Activated naive CD4-positive, alpha-beta T cell treated with anti-CD3 and anti-CD28 coated beads for 36 hours (primary cell): ENCODE data around the gene TRIM40. TPM values are rescaled to one million over a fixed set of nuclear protein-coding genes. Genes with fewer than 3 reads are reported as not detected.
"Not testable (repeated sequence)": the region's sequence is repeated elsewhere in the genome, so short reads cannot be mapped to it uniquely, and the experiment has no call there.

Experiments
- CTCF ChIA-PET: fragments of 350-600 bp; sonication (Branson Sonifier 250); formaldehyde crosslinking; loops from one replicate; lab custom pipeline; 2021; ENCODE audit warnings: antibody characterized with exemption; lab: Charles Lee
- DNase-seq: peaks from one replicate; pipeline ENCODE4 v3.0.0-alpha.2; 2020
- H3K27ac Mint-ChIP-seq: one replicate; pipeline ENCODE4 v1.8.0; 2021; ENCODE audit warnings: mild to moderate bottlenecking, mixed read lengths
- H3K27me3 Mint-ChIP-seq: one replicate; pipeline ENCODE4 v1.8.0; 2021; ENCODE audit warnings: low read depth, mixed read lengths
- H3K36me3 Mint-ChIP-seq: one replicate; pipeline ENCODE4 v1.8.0; 2021; ENCODE audit warnings: low read depth, mixed read lengths
- H3K4me1 Mint-ChIP-seq: one replicate; pipeline ENCODE4 v1.8.0; 2021; ENCODE audit warnings: low read depth, mixed read lengths
- H3K4me3 Mint-ChIP-seq: one replicate; pipeline ENCODE4 v1.8.0; 2021; ENCODE audit warnings: mild to moderate bottlenecking, moderate library complexity, mixed read lengths
- H3K9me3 Mint-ChIP-seq: one replicate; pipeline ENCODE4 v1.8.0; 2021; ENCODE audit warnings: mixed read lengths
- intact Hi-C: fragments of 100-400 bp; cut with micrococcal nuclease; formaldehyde crosslinking; loops from one replicate; pipeline ENCODE4 v1.15.1; 2023
- total RNA-seq, 2 experiments: library from RNA; stranded (reverse); gene quantifications; one replicate each; pipeline ENCODE4 v1.2.3, GENCODE V29; 2021

The TRIM40 gene
- total RNA-seq, 2 experiments from 2014 or later = not detected

DNA sequence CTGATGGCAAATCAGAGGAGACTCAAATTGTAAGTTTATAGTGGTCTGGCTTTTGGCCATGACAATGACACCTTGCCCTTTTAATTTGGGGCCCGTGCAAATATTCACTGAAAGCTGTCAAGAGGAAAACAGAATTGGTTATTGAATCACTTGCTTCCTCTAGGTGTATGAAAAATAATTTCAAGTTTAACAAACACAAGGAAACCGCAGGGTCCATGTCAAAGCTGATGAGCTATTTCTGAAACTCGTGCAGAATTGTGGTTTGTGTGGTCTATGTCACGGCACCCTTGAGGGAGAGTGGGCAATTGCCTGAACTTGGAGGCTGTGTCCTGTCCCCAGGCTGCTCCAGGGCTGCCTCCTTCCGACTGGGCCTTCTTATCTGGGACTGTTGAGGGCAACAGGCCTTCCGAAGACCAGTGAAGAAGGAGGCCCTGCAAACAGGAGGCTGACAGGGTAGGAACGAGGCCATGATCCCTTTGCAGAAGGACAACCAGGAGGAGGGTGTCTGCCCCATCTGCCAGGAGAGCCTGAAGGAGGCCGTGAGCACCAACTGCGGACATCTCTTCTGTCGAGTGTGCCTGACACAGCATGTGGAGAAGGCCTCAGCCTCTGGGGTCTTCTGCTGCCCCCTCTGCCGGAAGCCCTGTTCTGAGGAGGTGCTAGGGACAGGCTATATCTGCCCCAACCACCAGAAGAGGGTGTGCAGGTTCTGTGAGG is 788 bp downstream of the TRIM40 start:
- Mint-ChIP-seq H3K27ac (no peak overlapping the region), H3K9me3 (no peaks in the 10 kb centered on the region), H3K36me3 (no peaks in the 10 kb centered on the region), H3K4me3 (no peak overlapping the region), H3K4me1 (peaks cover 3% of the 10 kb centered on the region), H3K27me3 (peaks cover 31% of the 10 kb centered on the region)
- DNase-seq = no peak
- CTCF ChIA-PET = interaction anchor here (1.2 to 1.8 kb wide), 2 partner anchors 33 kb away, joined by 3 to 8 read pairs; no protein-coding TSS in a partner anchor
- intact Hi-C loops = no loop called here

DNA sequence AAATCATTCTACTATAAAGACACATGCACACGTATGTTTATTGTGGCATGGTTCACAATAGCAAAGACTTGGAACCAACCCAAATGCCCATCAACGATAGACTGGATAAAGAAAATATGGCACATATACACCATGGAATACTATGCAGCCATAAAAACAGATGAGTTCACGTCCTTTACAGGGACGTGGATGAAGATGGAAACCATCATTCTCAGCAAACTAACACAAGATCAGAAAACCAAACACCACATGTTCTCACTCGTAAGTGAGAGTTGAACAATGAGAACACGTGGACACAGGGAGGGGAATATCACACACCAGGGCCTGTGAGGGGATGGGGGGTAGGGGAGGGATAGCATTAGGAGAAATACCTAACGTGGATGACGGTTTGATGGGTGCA is 4.3 kb downstream of the TRIM40 start:
- H3K4me3 Mint-ChIP-seq, H3K27ac Mint-ChIP-seq, H3K4me1 Mint-ChIP-seq, intact Hi-C loops, CTCF ChIA-PET, DNase-seq, H3K36me3 Mint-ChIP-seq, H3K9me3 Mint-ChIP-seq: not testable (repeated sequence)
- peaks cover 37% of the 10 kb centered on the region for H3K27me3 Mint-ChIP-seq

- intact Hi-C loops = no loop called here
- no peaks in the 10 kb centered on the region for H3K36me3 Mint-ChIP-seq
- no peak overlapping the region for H3K27ac Mint-ChIP-seq
- DNase-seq = no peak
- peaks cover 33% of the 10 kb centered on the region for H3K27me3 Mint-ChIP-seq
- no peaks in the 10 kb centered on the region for H3K9me3 Mint-ChIP-seq
- H3K4me1 Mint-ChIP-seq = no peaks in the 10 kb centered on the region
- CTCF ChIA-PET = interaction anchor here (2.9 kb wide), 1 partner anchor 12 kb away, joined by 8 read pairs; no protein-coding TSS in a partner anchor
- H3K4me3 Mint-ChIP-seq = no peak overlapping the region
These were observed 6.7 kb downstream of the TRIM40 start for GRCh38 chr6:30142665-30143064.

GRCh38 chr6:30143780-30144179 is 7.8 kb downstream of the TRIM40 start:
- no peak for DNase-seq
- Mint-ChIP-seq H3K36me3 (no peaks in the 10 kb centered on the region), H3K4me1 (no peaks in the 10 kb centered on the region), H3K27me3 (peaks cover 41% of the 10 kb centered on the region), H3K9me3 (no peaks in the 10 kb centered on the region), H3K4me3 (no peak overlapping the region), H3K27ac (no peak overlapping the region)
- CTCF ChIA-PET = interaction anchor here (0.6 to 2.9 kb wide), 3 partner anchors 11 to 813 kb away, joined by 3 to 8 read pairs (median 3); no protein-coding TSS in a partner anchor
- intact Hi-C loops = no loop called here

DNA sequence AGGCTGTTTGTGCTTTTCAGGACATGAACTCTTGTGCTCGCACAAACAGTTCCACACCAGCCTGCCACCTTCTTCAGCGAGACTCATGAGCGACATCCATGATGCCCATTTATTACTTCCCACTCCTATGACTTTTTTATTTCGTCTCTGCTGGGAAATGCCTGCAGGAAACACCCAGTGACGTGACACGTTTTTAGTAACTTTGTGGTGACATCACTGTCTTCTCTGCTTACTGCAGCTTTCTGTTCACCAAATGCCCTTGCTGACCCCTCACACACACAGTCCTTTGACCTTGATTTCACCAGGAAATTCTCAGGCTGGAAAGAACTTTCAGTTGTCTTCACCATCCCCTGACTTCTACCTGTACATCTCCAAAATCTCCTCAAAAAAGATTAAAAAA is 8.9 kb downstream of the TRIM40 start:
- Mint-ChIP-seq H3K27me3 (peaks cover 36% of the 10 kb centered on the region), H3K4me1 (no peaks in the 10 kb centered on the region), H3K9me3 (no peaks in the 10 kb centered on the region), H3K36me3 (no peaks in the 10 kb centered on the region), H3K27ac (no peak overlapping the region), H3K4me3 (no peak overlapping the region)
- DNase-seq = no peak
- CTCF ChIA-PET = interaction anchor here (2.9 kb wide), 1 partner anchor 14 kb away, joined by 8 read pairs; no protein-coding TSS in a partner anchor
- intact Hi-C loops = no loop called here

- H3K27me3 Mint-ChIP-seq = peaks cover 29% of the 10 kb centered on the region
- CTCF ChIA-PET = no interaction called here
- H3K4me1 Mint-ChIP-seq = no peaks in the 10 kb centered on the region
- H3K4me3 Mint-ChIP-seq = no peak overlapping the region
- intact Hi-C loops = no loop called here
- H3K27ac Mint-ChIP-seq = no peak overlapping the region
- no peaks in the 10 kb centered on the region for H3K9me3 Mint-ChIP-seq
- no peaks in the 10 kb centered on the region for H3K36me3 Mint-ChIP-seq
- no peak for DNase-seq
These were observed 9.9 kb downstream of the TRIM40 start for GRCh38 chr6:30145818-30146217.

DNA sequence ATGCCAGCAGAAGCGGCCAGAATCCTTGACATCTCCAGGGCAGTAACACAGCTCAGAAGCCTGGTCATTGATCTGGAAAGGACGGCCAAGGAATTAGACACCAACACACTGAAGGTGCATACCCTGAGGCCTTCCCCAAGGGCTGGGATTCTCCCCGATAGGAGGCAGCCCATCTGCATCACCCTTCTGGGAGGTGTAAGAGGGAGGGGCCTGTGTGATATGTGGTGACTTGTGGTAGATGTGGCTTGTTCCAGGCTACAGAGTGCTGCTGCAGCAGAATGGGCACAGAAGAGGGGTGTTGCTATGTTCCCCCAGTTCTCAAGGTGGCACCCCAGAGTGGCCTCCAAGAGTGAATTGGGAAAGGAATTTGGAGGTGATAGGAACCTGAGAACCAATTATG is 11.2 kb downstream of the TRIM40 start:
- Mint-ChIP-seq H3K4me3 (no peak overlapping the region), H3K27me3 (peaks cover 21% of the 10 kb centered on the region), H3K36me3 (no peaks in the 10 kb centered on the region), H3K27ac (no peak overlapping the region), H3K4me1 (no peaks in the 10 kb centered on the region), H3K9me3 (no peaks in the 10 kb centered on the region)
- DNase-seq = peak; percentile 29
- intact Hi-C loops = no loop called here
- CTCF ChIA-PET = interaction anchor here (1.3 kb wide), 1 partner anchor 16 kb away, joined by 4 read pairs; no protein-coding TSS in a partner anchor

DNA sequence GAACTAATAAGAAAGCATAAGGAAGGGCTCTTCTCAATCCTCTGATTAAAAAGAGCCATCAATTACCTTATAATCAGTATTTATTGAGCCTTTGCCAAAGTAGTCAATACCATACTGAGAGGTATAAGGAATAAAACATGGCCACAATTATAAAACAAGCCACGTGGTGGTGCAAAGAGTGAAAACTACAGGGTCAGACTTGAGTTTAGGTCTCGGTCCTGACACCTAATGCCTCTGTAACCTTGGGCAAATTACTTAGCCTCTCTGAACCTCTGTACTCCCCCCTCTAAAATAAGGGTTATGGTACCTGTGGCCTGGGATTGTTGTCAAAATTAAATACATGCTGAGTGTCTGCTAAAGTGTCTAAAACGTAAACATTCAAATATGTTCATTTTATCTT is 13.3 kb downstream of the TRIM40 start:
- Mint-ChIP-seq H3K27ac (no peak overlapping the region), H3K27me3 (peaks cover 13% of the 10 kb centered on the region), H3K9me3 (no peaks in the 10 kb centered on the region), H3K36me3 (no peaks in the 10 kb centered on the region), H3K4me1 (no peaks in the 10 kb centered on the region), H3K4me3 (no peak overlapping the region)
- DNase-seq = no peak
- intact Hi-C loops = no loop called here
- CTCF ChIA-PET = no interaction called here

GRCh38 chr6:30149858-30150550 is 14.1 kb downstream of the TRIM40 start:
- H3K36me3 Mint-ChIP-seq = no peaks in the 10 kb centered on the region
- DNase-seq = no peak
- intact Hi-C loops = no loop called here
- CTCF ChIA-PET = no interaction called here
- H3K4me3 Mint-ChIP-seq = no peak overlapping the region
- H3K9me3 Mint-ChIP-seq = no peaks in the 10 kb centered on the region
- H3K4me1 Mint-ChIP-seq = no peaks in the 10 kb centered on the region
- no peak overlapping the region for H3K27ac Mint-ChIP-seq
- H3K27me3 Mint-ChIP-seq = peaks cover 9% of the 10 kb centered on the region

DNA sequence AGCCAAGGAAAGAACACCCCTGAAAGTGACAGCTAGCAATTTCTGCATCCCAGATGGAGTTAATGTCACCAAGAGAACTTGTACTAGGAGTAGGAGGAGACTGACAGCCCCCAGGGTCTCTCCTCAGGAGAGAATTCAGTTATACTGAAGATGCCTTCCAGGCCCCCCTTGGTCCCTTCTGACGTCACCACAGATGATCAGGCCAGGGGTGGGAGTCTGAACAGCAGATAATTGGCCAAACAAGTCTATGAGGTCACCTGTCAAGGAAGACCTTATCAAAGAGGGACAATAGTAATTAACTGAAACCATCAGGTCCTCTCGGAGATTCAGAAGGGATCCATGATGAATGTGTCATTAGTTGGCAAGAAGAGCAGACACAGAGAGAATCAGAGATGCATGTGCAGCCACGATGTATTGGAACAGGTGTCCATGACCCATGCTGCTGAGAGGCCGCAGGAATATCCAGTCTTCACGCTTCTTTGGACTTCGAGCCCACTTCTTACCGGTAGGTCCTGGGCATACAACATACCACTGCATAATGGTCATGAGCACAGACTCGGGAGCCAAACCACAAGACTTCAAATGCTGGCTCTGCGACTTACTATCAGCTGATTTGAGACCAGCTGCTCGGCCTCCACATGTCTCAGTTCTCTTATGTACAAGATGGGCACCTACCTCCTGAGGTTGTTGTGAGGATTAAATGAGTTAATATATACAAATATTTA is 14.9 kb downstream of the TRIM40 start:
- no peaks in the 10 kb centered on the region for H3K4me1 Mint-ChIP-seq
- intact Hi-C loops = no loop called here
- no peak for DNase-seq
- H3K27ac Mint-ChIP-seq = no peak overlapping the region
- peaks cover 9% of the 10 kb centered on the region for H3K27me3 Mint-ChIP-seq
- no peaks in the 10 kb centered on the region for H3K9me3 Mint-ChIP-seq
- no peak overlapping the region for H3K4me3 Mint-ChIP-seq
- CTCF ChIA-PET = interaction anchor here (2.0 kb wide), 1 partner anchor 47 kb away, joined by 6 read pairs; no protein-coding TSS in a partner anchor
- H3K36me3 Mint-ChIP-seq = no peaks in the 10 kb centered on the region

DNA sequence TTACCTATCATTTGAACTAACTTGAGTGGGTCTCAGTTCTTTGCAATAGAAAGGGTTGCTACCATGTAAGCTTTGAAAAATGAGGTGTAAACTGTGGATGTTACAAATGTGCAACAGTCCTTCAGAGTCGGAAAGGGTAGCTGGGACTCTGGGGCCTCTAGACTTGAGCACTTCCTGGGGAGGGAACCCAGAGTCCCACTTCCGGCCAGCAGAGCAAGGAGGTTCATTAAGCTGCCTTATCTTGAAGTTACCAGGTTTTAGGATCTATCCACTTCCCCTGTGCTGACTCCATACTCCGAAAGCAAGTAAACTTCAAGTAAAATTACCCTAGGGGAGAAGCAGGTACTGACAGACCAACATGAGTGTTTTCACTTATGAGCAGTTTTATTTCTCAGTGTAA is 15.6 kb downstream of the TRIM40 start:
- no peak overlapping the region for H3K4me3 Mint-ChIP-seq
- CTCF ChIA-PET = interaction anchor here (1.1 to 2.0 kb wide), 2 partner anchors 20 to 48 kb away, joined by 3 to 6 read pairs; no protein-coding TSS in a partner anchor
- no peaks in the 10 kb centered on the region for H3K4me1 Mint-ChIP-seq
- H3K36me3 Mint-ChIP-seq = no peaks in the 10 kb centered on the region
- no peaks in the 10 kb centered on the region for H3K9me3 Mint-ChIP-seq
- intact Hi-C loops = no loop called here
- DNase-seq = no peak
- no peak overlapping the region for H3K27ac Mint-ChIP-seq
- peaks cover 12% of the 10 kb centered on the region for H3K27me3 Mint-ChIP-seq

DNA sequence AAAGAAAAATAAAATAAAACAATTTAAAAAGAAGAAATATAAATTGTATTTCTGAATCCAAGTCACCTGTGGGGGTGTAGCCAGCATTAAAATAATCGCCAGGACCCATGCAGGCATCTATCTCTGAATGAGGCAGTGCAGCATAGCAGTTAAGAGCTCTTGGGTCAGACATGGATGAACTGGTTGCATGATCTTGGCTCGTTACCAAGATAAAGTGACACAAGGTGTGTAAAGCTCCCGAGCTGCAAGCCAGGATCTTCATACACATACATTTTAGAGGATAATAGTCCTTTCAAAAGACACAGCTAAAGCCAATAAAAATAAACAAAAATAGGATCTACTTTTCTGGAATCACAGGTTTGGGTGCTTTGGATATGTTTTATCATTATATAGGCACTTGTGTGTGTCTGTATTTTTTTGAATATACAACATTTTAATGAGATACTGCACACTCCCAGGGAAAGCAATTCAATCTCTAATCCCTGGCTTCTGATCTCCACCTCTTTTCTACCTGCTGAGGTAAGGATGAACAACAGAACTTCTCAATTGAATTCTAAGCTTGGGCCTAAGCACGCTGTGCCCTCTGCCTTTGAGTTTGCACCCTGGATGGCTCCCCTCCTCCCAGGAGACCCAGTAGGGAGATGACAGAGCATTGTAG is 16.2 kb downstream of the TRIM40 start:
- H3K9me3 Mint-ChIP-seq = no peaks in the 10 kb centered on the region
- no peaks in the 10 kb centered on the region for H3K36me3 Mint-ChIP-seq
- no peak overlapping the region for H3K4me3 Mint-ChIP-seq
- CTCF ChIA-PET = interaction anchor here (1.1 to 2.0 kb wide), 2 partner anchors 20 to 49 kb away, joined by 3 to 6 read pairs; no protein-coding TSS in a partner anchor
- no peak overlapping the region for H3K27ac Mint-ChIP-seq
- peaks cover 15% of the 10 kb centered on the region for H3K27me3 Mint-ChIP-seq
- intact Hi-C loops = no loop called here
- H3K4me1 Mint-ChIP-seq = no peaks in the 10 kb centered on the region
- DNase-seq = no peak
